ENCODE results near the gene UCMA. TPM values are rescaled to one million over a fixed set of nuclear protein-coding genes. Genes with fewer than 3 reads are reported as not detected.

The UCMA gene
- total and polyA plus RNA-seq, 10 of the 15 experiments (the other 5 are each of a cell fraction or from before 2014, with no cell fraction given), result 0.15 TPM; not detected in 9

- no peaks in the 10 kb centered on the region for H3K79me2 ChIP-seq (ENCODE audit: control insufficient read depth, insufficient read depth, low read length)
- no peak overlapping the region for H3K4me2 ChIP-seq (ENCODE audit: control insufficient read depth, insufficient read depth)
- H3K4me1 ChIP-seq (ENCODE audit: control insufficient read depth, insufficient read depth, low read length), result no peaks in the 10 kb centered on the region
- intact Hi-C loops (cut with micrococcal nuclease; ENCODE audit: unreplicated experiment) (no loop called here), in situ Hi-C loops (cut with MboI) (no loop called here)
- ChIA-PET CTCF (no interaction called here), SMC1A (ENCODE audit: uncharacterized antibody, unreplicated experiment) (no interaction called here), RAD21 (ENCODE audit: unreplicated experiment) (no interaction called here), POLR2A (no interaction called here)
- H3K4me3 ChIP-seq, result no peak overlapping the region
- no peak overlapping the region for H3K27ac ChIP-seq (ENCODE audit: control insufficient read depth, insufficient read depth)
- 44% methylated on average over 5 of the region's 8 CpGs for WGBS (ENCODE audit: insufficient coverage, insufficient replicate concordance, low lambda C conversion rate, missing lambda C conversion rate)
- no peaks in the 10 kb centered on the region for H3K9me3 ChIP-seq (replicated peaks; ENCODE audit: control insufficient read depth, insufficient read depth, low read length)
- no peak overlapping the region for H3K9ac ChIP-seq (ENCODE audit: control insufficient read depth, insufficient read depth, low read length)
- no peaks in the 10 kb centered on the region for H4K20me1 ChIP-seq (ENCODE audit: control insufficient read depth, insufficient read depth)
- no peak for TF ChIP-seq BCLAF1 (IDR thresholded peaks at IDR 0.05)
- TF ChIP-seq KLF5 (IDR thresholded peaks at IDR 0.05; ENCODE audit: partially characterized antibody), result no peak
- TF ChIP-seq USF1 (IDR thresholded peaks at IDR 0.05; ENCODE audit: borderline replicate concordance, extremely low read length, insufficient read depth, low read depth, low read length), result no peak
- TF ChIP-seq ZBTB4 (CRISPR knock-in tag; IDR thresholded peaks at IDR 0.05), result no peak
- TF ChIP-seq ESRRA (IDR thresholded peaks at IDR 0.05; ENCODE audit: low read length), result no peak
- no peak for TF ChIP-seq ZBTB40 (IDR thresholded peaks at IDR 0.05; ENCODE audit: borderline replicate concordance)
- TF ChIP-seq SIX5 (IDR thresholded peaks at IDR 0.05; ENCODE audit: low read depth, low read length, severe bottlenecking), result no peak
- no peaks in the 10 kb centered on the region for H3K27me3 ChIP-seq (replicated peaks in 1 of 2; ENCODE audit: control insufficient read depth in 2 of 2, insufficient read depth in 2 of 2, low read length in 1 of 2)
- no TSS peak for BruUV-seq (replicated peaks)
- FAIRE-seq, result no peak
- no peak overlapping the region for H2AFZ ChIP-seq (ENCODE audit: control insufficient read depth, low read depth, low read length)
- DNase-seq (ENCODE audit: low read depth, low spot score), result no peak
- ATAC-seq, result no peak
- H3K36me3 ChIP-seq (ENCODE audit: control insufficient read depth in 2 of 2, insufficient read depth in 2 of 2, low read length in 1 of 2), result no peaks in the 10 kb centered on the region
Measured at GRCh38 chr10:13225601-13226000, 8.6 kb downstream of the UCMA start.
